Omental fat pad (tissue), 4 donors: ENCODE measurements around the gene PAFAH1B2. TPM values are rescaled to one million over a fixed set of nuclear protein-coding genes. Genes with fewer than 3 reads are reported as not detected.

ENCODE experiments used
- ATAC-seq: fragments of 150-250 bp; one replicate; pipeline ENCODE4 v1.9.1; 2016; ENCODE audit warnings: mild to moderate bottlenecking, moderate library complexity; ENCODE audit not compliant: low FRiP score
- DNase-seq: peaks from one replicate; pipeline ENCODE4 v3.0.0-alpha.2; 2019; ENCODE audit warnings: low spot score
- total RNA-seq, 4 donors: library from RNA; depleted of rRNA; stranded (reverse); fragments of >200 nt; gene quantifications; one replicate each; pipeline ENCODE4 v1.1.0, GENCODE V29; 2016
- TF ChIP-seq, protein P1 (sequence below), 3 donors: fragments of 450-650 bp; IDR thresholded peaks; one replicate each; pipeline ENCODE4 v1.5.1; 2016 to 2017; ENCODE audit warnings: antibody characterized with exemption in 3 of 3, mild to moderate bottlenecking in 3 of 3, moderate library complexity in 2 of 3

The PAFAH1B2 gene
- total RNA-seq, 4 donors from 2014 or later: 76.0 to 108 (median 98.6) TPM

DNA sequence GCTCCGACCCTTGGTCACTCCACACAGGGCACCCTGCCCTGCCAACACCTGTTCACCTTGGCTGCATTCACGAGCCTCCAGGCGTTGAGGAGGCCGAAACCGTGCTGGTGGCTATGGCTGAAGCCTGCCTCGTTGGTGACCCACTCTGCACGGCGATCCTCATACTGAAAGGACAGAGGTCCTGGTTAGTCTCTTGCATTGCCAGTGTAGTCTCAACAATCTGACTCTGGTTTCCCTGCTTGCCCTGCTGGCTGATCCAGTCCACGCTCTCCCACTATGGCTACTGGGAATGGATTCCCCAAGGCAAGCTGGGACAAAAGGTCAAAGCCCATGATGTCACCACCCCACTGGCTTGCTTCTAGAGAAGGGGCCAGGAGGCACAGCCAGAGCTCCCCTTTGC, 74.9 kb downstream of the PAFAH1B2 start:
- ATAC-seq: no peak
- DNase-seq: peak; percentile 21
- TF ChIP-seq, protein P1, sequence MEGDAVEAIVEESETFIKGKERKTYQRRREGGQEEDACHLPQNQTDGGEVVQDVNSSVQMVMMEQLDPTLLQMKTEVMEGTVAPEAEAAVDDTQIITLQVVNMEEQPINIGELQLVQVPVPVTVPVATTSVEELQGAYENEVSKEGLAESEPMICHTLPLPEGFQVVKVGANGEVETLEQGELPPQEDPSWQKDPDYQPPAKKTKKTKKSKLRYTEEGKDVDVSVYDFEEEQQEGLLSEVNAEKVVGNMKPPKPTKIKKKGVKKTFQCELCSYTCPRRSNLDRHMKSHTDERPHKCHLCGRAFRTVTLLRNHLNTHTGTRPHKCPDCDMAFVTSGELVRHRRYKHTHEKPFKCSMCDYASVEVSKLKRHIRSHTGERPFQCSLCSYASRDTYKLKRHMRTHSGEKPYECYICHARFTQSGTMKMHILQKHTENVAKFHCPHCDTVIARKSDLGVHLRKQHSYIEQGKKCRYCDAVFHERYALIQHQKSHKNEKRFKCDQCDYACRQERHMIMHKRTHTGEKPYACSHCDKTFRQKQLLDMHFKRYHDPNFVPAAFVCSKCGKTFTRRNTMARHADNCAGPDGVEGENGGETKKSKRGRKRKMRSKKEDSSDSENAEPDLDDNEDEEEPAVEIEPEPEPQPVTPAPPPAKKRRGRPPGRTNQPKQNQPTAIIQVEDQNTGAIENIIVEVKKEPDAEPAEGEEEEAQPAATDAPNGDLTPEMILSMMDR (IDR thresholded peaks at IDR 0.05): no peak

DNA sequence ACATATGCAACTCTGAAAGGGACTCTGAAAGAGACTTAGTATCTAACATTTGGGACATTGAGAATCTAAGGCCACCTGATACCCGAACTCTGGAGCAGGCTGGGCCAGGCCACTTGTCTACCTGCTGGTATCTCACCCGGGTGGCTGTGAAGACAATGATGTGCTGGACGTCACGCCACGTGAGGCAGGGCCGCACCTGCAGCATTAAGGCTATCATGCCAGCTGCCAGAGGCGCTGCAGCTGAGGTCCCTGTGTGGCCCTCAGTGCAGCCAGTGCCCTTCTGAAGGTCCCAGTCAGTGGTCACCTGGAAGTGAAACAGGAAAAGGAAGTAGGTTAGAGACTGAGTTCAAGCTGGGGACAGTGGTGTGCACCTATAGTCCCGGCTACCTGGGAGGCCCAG, 75.4 kb downstream of the PAFAH1B2 start:
- ATAC-seq (no peak), DNase-seq (peak; percentile 21)
- TF ChIP-seq, protein P1 (IDR thresholded peaks at IDR 0.05): no peak

- peak; percentile 5 for DNase-seq
- ATAC-seq: no peak
- TF ChIP-seq, protein P1 (IDR thresholded peaks at IDR 0.05): no peak
These were observed 75.9 kb downstream of the PAFAH1B2 start for GRCh38 chr11:117219995-117220394.

GRCh38 chr11:117220568-117220967, 76.5 kb downstream of the PAFAH1B2 start:
- ATAC-seq (peak; percentile 2), DNase-seq (peak; percentile 23)
- TF ChIP-seq, protein P1 (IDR thresholded peaks at IDR 0.05): no peak

DNA sequence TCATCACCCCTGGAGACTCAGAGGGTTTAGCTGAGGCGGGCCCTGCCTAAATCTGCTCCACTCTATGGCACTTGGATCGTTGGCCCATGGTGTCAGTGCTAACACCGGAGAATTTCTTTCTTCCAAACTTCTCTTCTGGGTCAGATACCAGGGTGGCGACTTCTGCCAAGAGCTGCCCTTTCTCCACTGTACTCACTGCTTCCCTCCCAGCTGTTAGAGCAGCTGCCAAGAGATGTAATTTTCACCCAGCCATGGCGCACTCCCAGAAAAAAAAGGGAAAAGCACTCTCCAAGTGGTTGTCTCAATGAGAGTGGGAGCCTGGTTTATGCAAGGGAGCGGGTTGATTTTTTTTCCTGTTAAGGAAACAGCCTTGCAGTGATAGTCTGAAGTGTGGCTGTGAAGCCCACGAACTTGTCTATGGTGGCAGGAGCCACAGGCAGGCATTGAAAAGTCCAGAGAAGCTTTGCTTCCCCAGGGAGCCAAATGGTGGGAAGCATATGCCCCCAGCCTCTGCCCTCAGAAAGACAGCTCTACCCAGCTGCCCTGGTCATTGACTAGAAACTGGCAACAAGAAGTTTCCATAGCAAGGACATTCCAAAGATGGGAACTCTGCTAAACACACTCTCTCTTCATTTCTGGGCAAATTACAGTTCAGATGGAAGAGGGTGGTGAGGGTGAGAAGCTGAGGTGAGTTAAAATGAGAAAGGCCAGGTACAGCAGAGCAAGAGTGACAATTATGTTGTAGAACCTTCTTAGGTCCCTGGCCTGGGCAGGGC, 77.1 kb downstream of the PAFAH1B2 start:
- DNase-seq (no peak), ATAC-seq (peak; percentile 39)
- TF ChIP-seq, protein P1 (IDR thresholded peaks at IDR 0.05): no peak

- ATAC-seq: peak; percentile 19
- DNase-seq: peak; percentile 25
- TF ChIP-seq, protein P1 (IDR thresholded peaks at IDR 0.05): no peak
These were observed 77.9 kb downstream of the PAFAH1B2 start for GRCh38 chr11:117221775-117222517.
